Thyroid gland (tissue), 4 donors: ENCODE results near the gene GYPC.

Source experiments
- CTCF ChIP-seq, 6 experiments: fragments of 200-600 bp in 3 of 6; fragments of 450-650 bp in 3 of 6; sonication (generic) in 3 of 6; IDR thresholded peaks; one replicate each; pipeline ENCODE4 v1.5.1; 2016 to 2019; ENCODE audit warnings: antibody characterized with exemption in 6 of 6, mild to moderate bottlenecking in 2 of 6, inconsistent platforms in 1 of 6, moderate library complexity in 1 of 6
- POLR2A ChIP-seq, 2 donors: fragments of 450-650 bp; IDR thresholded peaks; one replicate each; pipeline ENCODE4 v1.6.1; 2017; ENCODE audit warnings: antibody characterized with exemption in 2 of 2, mild to moderate bottlenecking in 2 of 2, moderate library complexity in 1 of 2

GRCh38 chr2:126676221-126677175 is 20.5 kb downstream of the GYPC start:
- TF ChIP-seq CTCF (IDR thresholded peaks at IDR 0.05) (no peak), POLR2A (IDR thresholded peaks at IDR 0.05) (no peak)
